A549 (cell line): Measurements from ENCODE around the gene GNAT2. TPM values are rescaled to one million over a fixed set of nuclear protein-coding genes. Genes with fewer than 3 reads are reported as not detected.

Experiments
- ATAC-seq, 2 experiments: fragments of 200-7000 bp in 1 of 2; fragments of >200 bp in 1 of 2; cut with Nextera tagmentation in 1 of 2; cut with Tn5 transposase in 1 of 2; 3 replicates each; pipeline versions ENCODE4 v1.8.0 to v1.9.1; 2018 to 2020; ENCODE audit warnings: mild to moderate bottlenecking in 1 of 2, moderate library complexity in 1 of 2
- CTCF ChIA-PET: fragments of 300-600 bp; sonication (Branson Sonifier 250); formaldehyde crosslinking; extraction: SDS; loops from one replicate; lab custom pipeline; 2021; ENCODE audit warnings: antibody characterized with exemption, inconsistent platforms; lab: Yijun Ruan, JAX
- POLR2A ChIA-PET: fragments of 350-600 bp; formaldehyde crosslinking; extraction: SDS; loops from one replicate; lab custom pipeline; 2021; ENCODE audit warnings: antibody characterized with exemption, inconsistent platforms; lab: Yijun Ruan, JAX
- DNase-seq, 2 experiments: peaks; one replicate each; pipeline versions ENCODE4 v3.0.0 to v3.0.0-alpha.2; 2011 to 2016; ENCODE audit warnings: low read depth in 1 of 2, low spot score in 1 of 2
- FAIRE-seq: peaks from 2 replicates; lab custom pipeline; 2011; peaks lifted over from hg19 to GRCh38; lab: Jason Lieb, UNC
- H3K27ac ChIP-seq, 2 experiments: fragments of >200 bp; sonication (Bioruptor Twin); formaldehyde crosslinking; 3 replicates each; pipeline ENCODE4 v1.5.1; 2016 to 2017
- H3K4me1 ChIP-seq: fragments of >200 bp; sonication (Bioruptor Twin); formaldehyde crosslinking; 3 replicates; pipeline ENCODE4 v1.6.1; 2016
- H3K4me2 ChIP-seq: fragments of >200 bp; sonication (Bioruptor Twin); formaldehyde crosslinking; 3 replicates; pipeline ENCODE4 v1.6.1; 2016
- H3K4me3 ChIP-seq: fragments of >200 bp; sonication (Bioruptor Twin); formaldehyde crosslinking; 3 replicates; pipeline ENCODE4 v1.5.1; 2016
- H3K9me3 ChIP-seq: fragments of >200 bp; sonication (Bioruptor Twin); formaldehyde crosslinking; 3 replicates; pipeline ENCODE4 v1.6.1; 2016
- BHLHE40 ChIP-seq: IDR thresholded peaks from 2 replicates; pipeline ENCODE4 v1.6.1; 2012; ENCODE audit warnings: low read depth, low read length, inconsistent platforms
- CHD2 ChIP-seq: fragments of 150-350 bp; IDR thresholded peaks from 2 replicates; pipeline ENCODE4 v1.6.1; 2014; ENCODE audit warnings: low read length; ENCODE audit not compliant: partially characterized antibody
- EHMT2 ChIP-seq: fragments of 200-600 bp; sonication (generic); IDR thresholded peaks from 2 replicates; pipeline ENCODE4 v1.6.1; 2016; ENCODE audit warnings: antibody characterized with exemption, low read depth, mild to moderate bottlenecking, moderate library complexity
- EP300 ChIP-seq, 2 experiments: fragments of >200 bp; sonication (Bioruptor Twin); formaldehyde crosslinking; IDR thresholded peaks; 2 replicates in 1 of 2; 3 replicates in 1 of 2; pipeline ENCODE4 v1.6.1; 2016 to 2017
- FOSL2 ChIP-seq, 2 experiments: fragments of 450-650 bp in 1 of 2; fragments of >200 bp in 1 of 2; sonication (Bioruptor Twin) in 1 of 2; formaldehyde crosslinking; IDR thresholded peaks; 2 replicates each; pipeline versions ENCODE4 v1.5.0 to v1.6.1; 2016 to 2020; ENCODE audit warnings: mild to moderate bottlenecking in 1 of 2, moderate library complexity in 1 of 2
- FOXS1 ChIP-seq: fragments of 250-450 bp; sonication (Bioruptor Pico); IDR thresholded peaks from 2 replicates; pipeline ENCODE4 v1.5.0; 2020; ENCODE audit warnings: mild to moderate bottlenecking, moderate library complexity
- HDAC2 ChIP-seq: fragments of 200-600 bp; sonication (generic); IDR thresholded peaks from 2 replicates; pipeline ENCODE4 v1.6.1; 2016
- HEYL ChIP-seq: fragments of 250-450 bp; sonication (Bioruptor Pico); IDR thresholded peaks from 2 replicates; pipeline ENCODE4 v1.8.0; 2021; ENCODE audit warnings: mild to moderate bottlenecking, moderate library complexity
- JUN ChIP-seq, 2 experiments: fragments of >200 bp; sonication (Bioruptor Twin); formaldehyde crosslinking; IDR thresholded peaks; 2 replicates in 1 of 2; 3 replicates in 1 of 2; pipeline ENCODE4 v1.6.1; 2016 to 2017
- NFE2L2 ChIP-seq: fragments of 150-350 bp; conservative IDR thresholded peaks from 2 replicates; pipeline ENCODE4 v1.6.1; 2014; ENCODE audit warnings: low read length
- NR3C1 ChIP-seq: fragments of >200 bp; sonication (Bioruptor Twin); formaldehyde crosslinking; IDR thresholded peaks from 3 replicates; pipeline ENCODE4 v1.6.1; 2017
- SREBF2 ChIP-seq: fragments of 450-650 bp; IDR thresholded peaks from 2 replicates; pipeline ENCODE4 v1.6.1; 2014; ENCODE audit warnings: mild to moderate bottlenecking, moderate library complexity
- TFCP2L1 ChIP-seq: fragments of 250-450 bp; sonication (Bioruptor Pico); IDR thresholded peaks from 2 replicates; pipeline ENCODE4 v1.5.0; 2021; ENCODE audit warnings: mild to moderate bottlenecking
- ZFP36 ChIP-seq: fragments of 450-650 bp; IDR thresholded peaks from 2 replicates; pipeline ENCODE4 v1.6.1; 2014; ENCODE audit warnings: borderline replicate concordance; ENCODE audit not compliant: partially characterized antibody
- ZNF302 ChIP-seq: fragments of 250-450 bp; sonication (Bioruptor Pico); IDR thresholded peaks from 2 replicates; pipeline ENCODE4 v1.9.0; 2021; ENCODE audit warnings: inconsistent platforms, mild to moderate bottlenecking, moderate library complexity
- WGBS: methylation state at CpG from one replicate; pipeline ENCODE4 v1.1.6; 2017; ENCODE audit errors: missing lambda C conversion rate; 5-methylcytosine and 5-hydroxymethylcytosine counted together
- polyA plus RNA-seq, 4 experiments: library from polyadenylated mRNA; depleted of rRNA in 3 of 4; stranded (reverse); fragments of >200 nt; fragmentation: RNase III in 1 of 4; extraction: RNeasy Plus Mini Kit Qiagen cat#74134 plus additional on column Dnase treatment in 1 of 4; gene quantifications; 2 replicates in 3 of 4; 3 replicates in 1 of 4; pipeline ENCODE4 v1.2.3, GENCODE V29; 2011 to 2017
- TF ChIP-seq, protein P1 (sequence below): fragments of >200 bp; sonication (Bioruptor Twin); formaldehyde crosslinking; IDR thresholded peaks from 2 replicates; pipeline ENCODE4 v1.6.1; 2016
- TF ChIP-seq, protein P2 (sequence below): fragments of 250-450 bp; sonication (Bioruptor Pico); IDR thresholded peaks from 2 replicates; pipeline ENCODE4 v1.5.0; 2020; ENCODE audit warnings: low read depth, mild to moderate bottlenecking, moderate library complexity
- TF ChIP-seq, protein P3 (sequence below): IDR thresholded peaks from 2 replicates; pipeline ENCODE4 v1.6.1; 2012
- TF ChIP-seq, protein P4 (sequence below): fragments of 250-450 bp; sonication (Bioruptor Pico); IDR thresholded peaks from 2 replicates; pipeline ENCODE4 v1.5.0; 2021; ENCODE audit warnings: mild to moderate bottlenecking, moderate library complexity, borderline replicate concordance
- TF ChIP-seq, protein P5 (sequence below): fragments of >200 bp; sonication (Bioruptor Twin); formaldehyde crosslinking; IDR thresholded peaks from 3 replicates; pipeline ENCODE4 v1.5.1; 2016

GNAT2 gene
- polyA plus RNA-seq, 2 of the 4 experiments (the other 2 are of a cell fraction), result 0.16 to 0.25 TPM

DNA sequence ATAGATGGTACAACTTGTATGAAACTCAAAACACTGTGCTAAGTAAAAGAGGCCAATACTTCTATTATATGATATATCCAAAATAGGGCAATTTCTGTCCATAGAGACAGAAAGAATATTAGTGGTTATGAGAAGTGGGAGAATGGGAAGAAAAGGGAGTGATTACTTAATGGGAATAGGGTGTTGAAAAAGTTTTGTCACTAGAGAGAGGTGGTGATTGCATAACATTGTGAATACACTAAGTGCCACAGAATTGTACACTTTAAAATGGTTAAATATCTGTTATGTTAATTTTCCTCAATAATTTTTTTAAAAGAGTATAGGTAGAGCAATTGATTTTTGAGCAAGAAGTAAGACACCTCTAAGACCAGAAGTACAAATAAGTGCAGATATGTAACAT is 29.7 kb downstream of the GNAT2 start:
- FAIRE-seq (no peak), DNase-seq (no peak), ATAC-seq (no peak)
- ChIA-PET CTCF (interaction anchor here (0.6 kb wide), 1 partner anchor 440 kb away, joined by 4 read pairs; no protein-coding TSS in a partner anchor), POLR2A (no interaction called here)
- Histone ChIP-seq H3K9me3 (no peaks in the 10 kb centered on the region), H3K4me3 (no peak overlapping the region), H3K4me1 (no peaks in the 10 kb centered on the region), H3K27ac (no peak overlapping the region), H3K4me2 (no peak overlapping the region)
- TF ChIP-seq, protein P1, sequence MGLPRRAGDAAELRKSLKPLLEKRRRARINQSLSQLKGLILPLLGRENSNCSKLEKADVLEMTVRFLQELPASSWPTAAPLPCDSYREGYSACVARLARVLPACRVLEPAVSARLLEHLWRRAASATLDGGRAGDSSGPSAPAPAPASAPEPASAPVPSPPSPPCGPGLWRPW, result no peak
- TF ChIP-seq HEYL (CRISPR knock-in tag) (no peak), NR3C1 (no peak), JUN (IDR thresholded peaks at IDR 0.05) (no peak), SREBF2 (no peak), CHD2 (no peak), FOSL2 (IDR thresholded peaks at IDR 0.05) (no peak), FOSL2 (CRISPR knock-in tag; IDR thresholded peaks at IDR 0.05) (no peak), TFCP2L1 (CRISPR knock-in tag) (no peak), NFE2L2 (no peak), ZNF302 (no peak), ZFP36 (no peak)
- TF ChIP-seq, protein P2, sequence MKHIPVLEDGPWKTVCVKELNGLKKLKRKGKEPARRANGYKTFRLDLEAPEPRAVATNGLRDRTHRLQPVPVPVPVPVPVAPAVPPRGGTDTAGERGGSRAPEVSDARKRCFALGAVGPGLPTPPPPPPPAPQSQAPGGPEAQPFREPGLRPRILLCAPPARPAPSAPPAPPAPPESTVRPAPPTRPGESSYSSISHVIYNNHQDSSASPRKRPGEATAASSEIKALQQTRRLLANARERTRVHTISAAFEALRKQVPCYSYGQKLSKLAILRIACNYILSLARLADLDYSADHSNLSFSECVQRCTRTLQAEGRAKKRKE (CRISPR knock-in tag), result no peak
- TF ChIP-seq, protein P3, sequence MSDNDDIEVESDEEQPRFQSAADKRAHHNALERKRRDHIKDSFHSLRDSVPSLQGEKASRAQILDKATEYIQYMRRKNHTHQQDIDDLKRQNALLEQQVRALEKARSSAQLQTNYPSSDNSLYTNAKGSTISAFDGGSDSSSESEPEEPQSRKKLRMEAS, result no peak
- TF ChIP-seq, protein P4, sequence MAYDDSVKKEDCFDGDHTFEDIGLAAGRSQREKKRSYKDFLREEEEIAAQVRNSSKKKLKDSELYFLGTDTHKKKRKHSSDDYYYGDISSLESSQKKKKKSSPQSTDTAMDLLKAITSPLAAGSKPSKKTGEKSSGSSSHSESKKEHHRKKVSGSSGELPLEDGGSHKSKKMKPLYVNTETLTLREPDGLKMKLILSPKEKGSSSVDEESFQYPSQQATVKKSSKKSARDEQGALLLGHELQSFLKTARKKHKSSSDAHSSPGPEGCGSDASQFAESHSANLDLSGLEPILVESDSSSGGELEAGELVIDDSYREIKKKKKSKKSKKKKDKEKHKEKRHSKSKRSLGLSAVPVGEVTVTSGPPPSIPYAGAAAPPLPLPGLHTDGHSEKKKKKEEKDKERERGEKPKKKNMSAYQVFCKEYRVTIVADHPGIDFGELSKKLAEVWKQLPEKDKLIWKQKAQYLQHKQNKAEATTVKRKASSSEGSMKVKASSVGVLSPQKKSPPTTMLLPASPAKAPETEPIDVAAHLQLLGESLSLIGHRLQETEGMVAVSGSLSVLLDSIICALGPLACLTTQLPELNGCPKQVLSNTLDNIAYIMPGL (CRISPR knock-in tag), result no peak

DNA sequence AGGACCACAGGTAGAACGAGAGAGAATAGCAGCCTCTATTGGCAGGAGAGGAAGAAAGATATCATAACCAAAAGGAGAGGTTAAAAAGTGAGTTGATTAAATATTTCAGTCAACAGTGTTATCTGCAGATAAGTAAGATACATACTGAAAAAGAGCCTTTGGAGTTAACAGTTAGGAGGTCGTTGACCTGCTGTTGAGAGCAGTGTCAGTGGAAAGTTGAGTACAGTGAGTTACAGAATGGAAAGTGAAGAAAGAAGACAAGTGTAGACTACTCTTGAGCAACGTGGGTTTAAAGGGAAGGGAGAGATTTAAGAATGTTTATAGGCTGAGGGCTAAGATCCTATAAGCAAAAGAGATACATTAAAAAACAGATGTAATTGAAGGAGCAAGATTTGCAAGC is 30.2 kb downstream of the GNAT2 start:
- no peak overlapping the region for H3K27ac ChIP-seq
- ATAC-seq, result no peak
- no peaks in the 10 kb centered on the region for H3K9me3 ChIP-seq
- no peak overlapping the region for H3K4me2 ChIP-seq
- H3K4me3 ChIP-seq, result no peak overlapping the region
- WGBS, result 90% methylated on average over 3 of the region's 3 CpGs
- CTCF ChIA-PET, result no interaction called here
- no peak for TF ChIP-seq FOXS1 (CRISPR knock-in tag)
- TF ChIP-seq, all 56 proteins: peak for 0
- POLR2A ChIA-PET, result no interaction called here
- DNase-seq (no peak), FAIRE-seq (no peak)
- no peaks in the 10 kb centered on the region for H3K4me1 ChIP-seq

DNA sequence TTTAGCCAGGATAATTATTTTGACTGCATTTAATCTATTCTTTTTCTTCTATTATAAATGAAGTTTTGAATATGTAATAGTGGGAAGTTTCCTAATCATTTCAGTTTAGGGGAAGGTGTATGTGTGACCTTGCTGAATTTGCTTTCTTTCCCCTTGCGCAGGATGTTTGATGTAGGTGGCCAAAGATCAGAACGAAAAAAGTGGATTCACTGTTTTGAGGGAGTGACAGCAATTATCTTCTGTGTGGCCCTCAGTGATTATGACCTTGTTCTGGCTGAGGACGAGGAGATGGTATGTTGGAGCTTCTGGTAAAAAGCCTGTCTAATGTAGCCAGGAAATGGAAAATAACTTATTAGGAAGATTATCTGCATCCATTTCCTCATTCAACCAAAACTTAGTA is 33.4 kb downstream of the GNAT2 start:
- DNase-seq (no peak), ATAC-seq (no peak), FAIRE-seq (no peak)
- CTCF ChIA-PET, result no interaction called here
- TF ChIP-seq FOSL2 (IDR thresholded peaks at IDR 0.05), result no peak
- no peak for TF ChIP-seq FOSL2 (CRISPR knock-in tag; IDR thresholded peaks at IDR 0.05)
- TF ChIP-seq, protein P2 (CRISPR knock-in tag), result no peak
- no peak for TF ChIP-seq EHMT2
- TF ChIP-seq, protein P5, sequence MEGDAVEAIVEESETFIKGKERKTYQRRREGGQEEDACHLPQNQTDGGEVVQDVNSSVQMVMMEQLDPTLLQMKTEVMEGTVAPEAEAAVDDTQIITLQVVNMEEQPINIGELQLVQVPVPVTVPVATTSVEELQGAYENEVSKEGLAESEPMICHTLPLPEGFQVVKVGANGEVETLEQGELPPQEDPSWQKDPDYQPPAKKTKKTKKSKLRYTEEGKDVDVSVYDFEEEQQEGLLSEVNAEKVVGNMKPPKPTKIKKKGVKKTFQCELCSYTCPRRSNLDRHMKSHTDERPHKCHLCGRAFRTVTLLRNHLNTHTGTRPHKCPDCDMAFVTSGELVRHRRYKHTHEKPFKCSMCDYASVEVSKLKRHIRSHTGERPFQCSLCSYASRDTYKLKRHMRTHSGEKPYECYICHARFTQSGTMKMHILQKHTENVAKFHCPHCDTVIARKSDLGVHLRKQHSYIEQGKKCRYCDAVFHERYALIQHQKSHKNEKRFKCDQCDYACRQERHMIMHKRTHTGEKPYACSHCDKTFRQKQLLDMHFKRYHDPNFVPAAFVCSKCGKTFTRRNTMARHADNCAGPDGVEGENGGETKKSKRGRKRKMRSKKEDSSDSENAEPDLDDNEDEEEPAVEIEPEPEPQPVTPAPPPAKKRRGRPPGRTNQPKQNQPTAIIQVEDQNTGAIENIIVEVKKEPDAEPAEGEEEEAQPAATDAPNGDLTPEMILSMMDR, result no peak
- TF ChIP-seq HDAC2, result no peak
- TF ChIP-seq EP300 (IDR thresholded peaks at IDR 0.05), result no peak
- no peak for TF ChIP-seq BHLHE40
- TF ChIP-seq FOXS1 (CRISPR knock-in tag), result no peak
- TF ChIP-seq, protein P4 (CRISPR knock-in tag), result no peak
- WGBS, result 93% methylated on average over 3 of the region's 3 CpGs
- POLR2A ChIA-PET, result no interaction called here
- no peak overlapping the region for H3K4me3 ChIP-seq
- no peak overlapping the region for H3K4me2 ChIP-seq
- no peak overlapping the region for H3K27ac ChIP-seq
- no peaks in the 10 kb centered on the region for H3K4me1 ChIP-seq
- no peaks in the 10 kb centered on the region for H3K9me3 ChIP-seq
